Spleen (tissue), 7 donors: ENCODE measurements around the gene CECR2.

Experiments used
- CTCF ChIP-seq, 11 experiments: fragments of 200-600 bp in 7 of 11; fragments of 450-650 bp in 4 of 11; sonication (generic) in 4 of 11; IDR thresholded peaks in 8 of 11; conservative IDR thresholded peaks in 3 of 11; 1 replicate in 7 of 11; 2 replicates in 4 of 11; pipeline versions ENCODE4 v1.4.0 to v1.8.0; 2016 to 2021; ENCODE audit warnings: antibody characterized with exemption in 11 of 11, inconsistent platforms in 4 of 11, mild to moderate bottlenecking in 1 of 11
- POLR2A ChIP-seq, 3 donors: fragments of 450-650 bp; IDR thresholded peaks; one replicate each; pipeline ENCODE4 v1.5.1; 2017; ENCODE audit warnings: antibody characterized with exemption in 3 of 3, mild to moderate bottlenecking in 1 of 3
- donor health status: DM: no; HTN: no; CAD: no; lungs with moderate emphysema.
- donor health status: DM: no; HTN: no; CAD: no.
- donor health status: DM: no; HTN: no; CAD: no.

DNA sequence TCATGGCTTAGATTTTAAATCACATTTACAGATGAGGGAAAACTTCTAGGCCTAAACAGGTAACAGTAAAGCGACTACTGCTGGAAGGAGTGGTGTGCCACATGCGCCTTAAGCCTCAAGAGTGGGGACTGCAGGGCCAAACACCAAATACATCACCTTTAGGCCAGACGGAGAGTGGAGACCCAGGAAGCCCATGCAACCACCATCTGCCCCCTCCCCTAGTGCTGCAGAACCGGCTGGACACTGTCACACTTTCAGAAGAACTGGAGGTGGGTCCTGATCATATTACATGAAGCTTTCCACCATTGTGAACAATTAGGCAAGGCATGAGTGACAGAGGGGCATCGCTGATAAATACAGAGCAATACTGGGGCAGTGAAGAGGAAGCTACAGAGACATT is 222.9 kb downstream of the CECR2 start:
- TF ChIP-seq POLR2A (IDR thresholded peaks at IDR 0.05), result no peak
- no peak for TF ChIP-seq CTCF (IDR thresholded peaks at IDR 0.05 in 8 of 11, conservative IDR thresholded peaks at IDR 0.05 in 3 of 11)
